Stimulated activated CD8-positive, alpha-beta memory T cell treated with anti-CD3 and anti-CD28 coated beads, Interleukin-12 subunit alpha, Interleukin-12 subunit beta, amount 100 ng/mL, for 4 hours (primary cell): ENCODE measurements around the gene WDR48.
"Not testable (repeated sequence)": the region's sequence is repeated elsewhere in the genome, so short reads cannot be mapped to it uniquely, and the experiment has no call there.

Experiments
- DNase-seq: peaks from one replicate; pipeline ENCODE4 v3.0.0-alpha.2; 2020; ENCODE audit warnings: low read depth

The WDR48 gene

DNA sequence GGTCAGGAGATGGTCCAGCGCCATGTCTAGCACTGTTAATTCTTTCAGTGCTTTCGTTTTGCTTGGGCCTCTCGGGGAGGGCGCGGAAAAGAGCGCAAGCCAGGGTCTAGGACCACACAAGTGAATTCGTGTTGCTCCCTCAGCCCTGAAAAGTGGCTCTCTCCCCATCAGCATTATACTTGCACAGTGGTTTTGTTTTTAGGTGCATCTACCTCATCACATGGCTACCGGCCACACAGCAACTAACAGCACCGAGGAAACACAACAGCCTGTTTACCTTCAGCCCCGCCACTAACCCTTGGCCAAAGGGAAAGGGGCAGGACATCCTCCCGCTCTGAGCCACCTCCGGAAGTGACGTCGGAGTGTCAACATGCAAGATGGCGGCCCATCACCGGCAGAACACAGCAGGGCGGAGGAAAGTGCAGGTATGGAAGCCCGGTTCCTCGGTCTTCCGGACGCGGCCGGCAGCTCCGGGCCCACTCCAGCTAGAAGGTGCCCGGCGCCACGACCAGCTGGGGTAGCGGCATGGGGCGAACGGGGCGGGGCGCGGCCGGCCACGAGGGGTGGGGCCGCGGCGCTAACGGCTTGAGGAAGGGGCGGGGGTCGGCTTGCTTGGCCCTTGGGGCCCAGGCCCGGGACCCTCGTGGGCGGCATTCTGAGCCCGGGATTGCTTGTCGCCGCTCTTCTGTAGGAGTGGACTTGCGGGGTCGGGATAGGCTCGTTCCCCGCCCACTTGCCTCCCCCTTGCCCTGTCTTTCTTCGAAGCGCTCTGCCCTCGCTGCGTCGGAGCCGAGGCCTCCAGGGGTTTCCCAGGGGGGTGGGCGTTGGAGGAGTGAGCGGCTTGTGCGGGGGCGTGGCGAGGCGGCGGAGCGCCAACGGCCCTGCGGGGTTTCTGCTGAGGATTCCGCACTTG lies at the start of gene WDR48, which contains the start of gene SCN11A:
Gene WDR48, plus strand, starts transcription at position 368 of the 913 bp plus-strand sequence. Its CDS starts 10 bp downstream, at position 378.
Gene SCN11A, minus strand, starts transcription at position 296 of the 913 bp plus-strand sequence. CDS start 101,582 bp downstream, outside the sequence.
- peak; percentile 81 for DNase-seq

DNA sequence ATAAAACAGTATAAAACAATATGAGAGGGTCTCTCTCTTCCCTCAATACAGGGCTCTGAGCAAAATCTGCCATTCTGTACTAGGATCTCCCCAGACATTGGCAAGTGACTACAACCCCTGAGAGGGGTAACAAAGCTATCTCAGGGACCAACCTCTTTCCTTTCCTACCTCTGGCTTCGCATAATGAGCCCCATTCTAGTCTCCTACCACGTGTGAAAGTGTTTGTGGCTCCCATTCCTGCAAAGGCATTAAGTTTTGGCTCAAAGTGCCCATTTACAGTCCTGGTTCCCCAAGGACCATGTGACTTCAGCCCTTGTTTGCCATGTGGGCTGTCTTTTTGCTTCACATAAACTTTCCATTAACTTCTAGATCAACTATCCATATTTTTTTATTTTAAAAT lies 46.5 kb upstream of the WDR48 start:
- no peak for DNase-seq

DNA sequence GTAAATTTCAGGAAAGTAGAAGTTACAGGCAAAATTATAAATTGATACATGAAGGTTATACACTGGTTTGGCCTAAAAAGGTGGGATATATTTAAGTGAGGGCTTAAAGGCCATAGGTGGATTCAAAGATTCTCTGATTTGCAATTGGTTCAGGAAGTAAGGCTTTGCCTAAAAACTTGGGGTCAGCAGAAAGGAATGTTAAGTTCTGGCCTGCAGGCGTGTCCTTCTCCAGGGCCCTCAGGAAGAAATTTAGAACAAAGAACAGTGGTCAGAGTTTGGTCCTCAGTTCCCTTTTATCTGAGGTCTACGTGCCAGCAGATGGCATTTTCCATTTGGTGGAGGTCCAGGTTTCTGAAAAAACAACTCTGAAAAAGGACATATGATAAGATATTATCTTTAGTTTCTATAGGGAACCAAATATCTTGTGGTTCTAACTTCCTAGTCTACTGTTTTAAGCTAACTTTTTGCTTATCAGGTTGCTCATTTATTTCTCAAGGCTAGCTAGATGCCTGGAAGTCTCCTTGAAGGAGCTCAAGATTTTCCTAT lies 40.6 kb upstream of the WDR48 start:
- no peak for DNase-seq

DNA sequence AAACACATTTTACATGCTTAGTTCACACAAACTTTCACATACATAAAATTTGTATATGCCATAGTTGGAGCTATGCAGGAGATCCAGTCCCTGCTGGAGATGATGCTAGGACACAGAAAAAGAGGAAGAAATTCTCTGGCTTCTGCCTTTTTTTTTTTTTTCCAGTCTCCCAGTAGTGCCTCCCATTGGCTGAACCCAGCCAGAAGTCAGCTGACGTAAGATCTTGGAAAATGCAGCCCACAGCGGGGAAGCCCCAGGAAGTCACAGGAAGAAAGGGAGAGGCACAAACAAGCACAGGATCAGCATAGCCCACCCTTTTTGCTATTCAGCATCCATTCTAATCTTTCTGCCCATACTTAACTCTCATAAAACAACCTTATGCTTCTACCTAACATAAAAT lies 38.5 kb upstream of the WDR48 start:
- no peak for DNase-seq

DNA sequence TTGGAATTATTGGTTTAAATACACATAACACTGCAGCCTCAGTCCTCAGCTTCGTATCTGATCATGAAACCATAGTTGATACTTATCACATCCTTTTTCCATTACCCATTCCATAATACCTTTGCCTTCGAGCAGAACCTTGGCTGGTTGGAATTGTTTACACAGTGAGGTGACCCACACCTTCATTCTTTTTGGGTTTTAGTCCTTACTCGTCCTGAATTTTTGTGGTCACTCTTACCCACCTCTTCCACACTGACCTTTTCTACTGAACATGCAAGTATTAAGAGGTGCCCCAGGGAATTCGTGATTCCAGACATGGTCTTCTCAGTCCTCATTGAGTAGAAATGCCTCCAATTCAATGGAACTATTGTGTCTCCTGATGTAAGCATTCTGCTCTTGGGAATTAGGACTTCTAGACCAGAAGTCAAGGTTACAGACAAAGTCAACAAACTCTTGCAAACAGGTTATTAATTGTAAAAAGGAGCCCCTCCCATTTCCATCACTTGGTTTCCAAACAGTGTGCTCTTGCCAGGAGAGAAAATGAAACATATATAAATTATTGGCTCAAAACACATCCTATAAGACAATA lies 37.8 kb upstream of the WDR48 start:
- DNase-seq, result no peak

DNA sequence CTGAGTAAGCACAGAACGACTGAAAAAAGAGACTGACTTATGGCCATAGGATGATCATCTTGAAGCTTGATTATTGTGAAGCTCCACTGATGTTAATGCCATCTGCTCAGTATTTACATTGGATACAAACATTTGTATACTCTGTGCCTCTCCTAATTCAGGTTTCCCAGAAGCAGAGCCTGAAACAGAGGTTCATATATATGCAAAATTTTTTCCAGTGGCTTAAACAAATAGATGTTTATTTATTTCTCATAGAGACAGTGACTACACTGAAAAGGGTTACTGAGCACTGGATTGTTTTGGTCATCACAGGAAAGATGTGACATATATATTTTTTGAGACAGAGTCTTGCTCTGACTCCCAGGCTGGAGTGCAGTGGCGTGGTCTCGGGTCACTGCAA lies 36.4 kb upstream of the WDR48 start:
- no peak for DNase-seq

DNA sequence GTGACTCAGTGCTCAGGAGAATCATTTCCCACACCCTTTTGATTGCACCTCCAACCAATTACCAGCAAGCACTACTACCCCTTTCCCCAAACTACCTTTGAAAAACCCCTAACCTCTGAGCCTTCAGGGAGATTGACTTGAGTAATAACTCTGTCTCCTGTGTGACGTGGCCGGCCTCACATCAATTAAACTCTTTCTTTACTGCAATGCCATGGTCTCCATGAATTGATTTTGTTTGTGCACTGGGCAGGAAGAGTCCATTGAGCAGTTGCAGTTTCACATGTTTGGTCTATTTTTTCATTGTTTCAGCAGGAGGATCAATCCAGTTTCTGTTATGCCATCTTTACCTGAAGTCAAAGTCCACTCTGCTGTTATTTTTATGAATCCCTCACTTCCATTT lies 32.5 kb upstream of the WDR48 start:
- DNase-seq, result no peak

DNA sequence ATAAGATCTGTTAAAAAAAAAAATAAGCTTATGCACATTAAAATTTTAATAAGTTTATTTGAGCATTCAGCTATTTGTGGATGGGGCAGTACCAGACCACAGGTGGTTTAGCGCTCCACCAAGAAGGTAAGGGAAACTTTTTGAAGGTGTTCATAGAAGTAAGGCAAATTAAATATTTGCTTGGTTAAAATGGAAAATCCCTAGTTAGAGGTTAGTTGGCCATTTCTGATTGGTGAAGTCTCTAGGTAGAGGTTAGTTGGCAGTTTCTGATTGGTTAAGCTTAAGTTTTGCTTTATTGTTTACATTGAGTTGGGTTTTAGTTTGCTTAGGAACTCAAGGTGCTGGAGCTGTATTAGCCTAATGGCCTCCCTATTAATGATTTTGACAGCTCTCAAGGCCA lies 30.8 kb upstream of the WDR48 start:
- DNase-seq, result no peak

DNA sequence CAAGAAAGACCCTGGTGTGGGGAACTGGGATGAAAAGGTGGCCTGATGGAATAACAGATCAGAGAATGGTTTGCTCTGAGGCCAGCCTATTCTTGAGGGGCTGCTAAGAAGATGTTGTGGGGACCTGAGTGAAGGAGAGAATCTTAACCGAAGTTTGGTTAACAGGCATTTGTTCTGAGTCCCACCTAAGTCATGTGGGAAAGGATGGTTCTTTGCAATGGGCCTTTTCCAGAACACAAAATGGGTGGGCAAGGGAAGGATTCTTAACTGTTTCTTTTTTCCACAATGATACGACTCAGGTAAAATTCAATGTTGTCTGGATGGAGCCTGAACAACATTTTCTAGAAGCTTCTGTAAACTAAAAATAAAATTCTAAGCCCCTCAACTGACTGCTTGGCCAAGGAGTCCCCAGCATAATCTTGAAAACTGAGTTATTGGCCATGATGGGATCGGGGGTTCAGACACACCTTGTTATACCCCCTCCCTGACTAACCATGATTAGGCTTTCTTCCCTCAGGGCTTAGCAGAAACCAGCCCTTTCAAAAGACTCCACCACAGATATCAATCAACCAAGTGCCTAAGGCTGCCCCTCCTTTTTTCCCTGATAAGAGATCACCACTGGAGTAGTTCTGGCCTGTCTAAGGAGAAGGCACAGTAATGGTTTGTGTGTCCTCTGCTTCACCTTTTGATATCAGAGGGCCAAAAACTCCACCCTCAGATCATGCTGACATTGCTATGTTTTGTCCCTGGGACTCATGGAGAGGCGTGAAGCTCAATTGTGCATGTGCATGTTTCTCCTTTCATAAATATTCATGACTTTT lies 30.1 kb upstream of the WDR48 start:
- no peak for DNase-seq

DNA sequence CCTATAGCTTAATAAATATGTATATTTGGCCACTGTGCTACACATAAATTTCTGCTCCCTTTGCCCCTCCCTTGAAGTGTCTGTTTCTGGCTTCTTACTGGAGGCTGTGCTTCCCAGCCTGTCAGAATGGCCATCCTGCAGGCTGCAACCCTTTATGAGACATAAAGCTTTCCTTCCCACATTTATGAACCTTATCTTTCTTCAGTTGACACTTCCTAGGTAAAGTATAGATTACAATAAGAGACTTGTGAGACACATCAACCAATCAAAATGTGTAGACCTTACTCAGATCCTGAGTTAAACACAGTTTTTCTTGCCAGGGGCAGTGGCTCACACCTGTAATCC lies 29.6 kb upstream of the WDR48 start:
- no peak for DNase-seq

DNA sequence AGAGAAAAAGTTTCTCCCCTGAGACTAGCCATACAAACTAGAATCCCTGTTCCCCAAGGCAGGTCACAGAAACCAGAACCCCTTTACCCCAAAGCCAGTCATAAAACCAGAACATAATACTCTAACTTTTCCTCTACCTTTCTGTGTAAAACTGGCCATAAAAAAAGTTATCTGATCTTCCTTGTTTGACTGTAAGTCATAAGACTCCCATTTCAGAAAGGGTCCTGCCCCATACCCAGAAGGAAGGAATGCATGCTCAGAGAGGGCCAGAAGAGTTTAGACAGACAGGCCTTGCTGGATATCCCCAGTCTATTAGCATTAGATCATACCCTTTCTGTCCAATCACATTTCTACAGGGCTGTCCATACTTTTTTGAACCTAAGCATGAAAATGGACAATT lies 27.3 kb upstream of the WDR48 start:
- no peak for DNase-seq

DNA sequence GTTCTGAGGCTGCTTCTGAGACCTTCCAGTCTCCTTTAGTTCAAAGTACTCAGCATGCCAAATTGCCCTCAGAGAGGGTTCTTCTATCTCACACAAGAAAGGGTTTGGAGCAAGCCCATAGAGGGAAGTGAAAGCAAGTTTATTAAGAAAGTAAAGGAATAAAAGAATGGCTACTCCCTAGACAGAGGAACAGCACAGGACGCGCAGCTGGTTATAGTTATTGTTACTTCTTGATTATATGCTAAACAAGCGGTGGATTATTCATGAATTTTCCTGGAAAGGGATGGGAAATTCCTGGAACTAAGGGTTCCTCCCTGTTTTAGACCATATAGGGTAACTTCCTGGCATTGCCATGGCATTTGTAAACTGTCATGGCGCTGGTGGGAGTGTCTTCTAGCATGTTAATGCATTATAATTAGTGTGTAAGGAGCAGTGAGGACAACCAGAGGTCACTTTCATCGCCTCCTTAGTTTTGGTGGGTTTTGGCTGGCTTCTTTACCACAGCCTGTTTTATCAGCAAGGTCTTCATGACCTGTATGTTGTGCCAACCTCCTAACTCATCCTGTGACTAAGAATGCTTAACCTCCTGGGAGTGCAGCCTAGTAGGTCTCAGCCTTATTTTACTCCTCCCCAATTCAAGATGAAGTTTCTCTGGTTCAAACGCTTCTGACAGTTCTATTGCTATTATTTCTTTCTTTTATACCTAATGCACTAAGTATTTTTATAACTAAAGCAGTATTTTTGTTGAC lies 26.4 kb upstream of the WDR48 start:
- DNase-seq, result no peak

DNA sequence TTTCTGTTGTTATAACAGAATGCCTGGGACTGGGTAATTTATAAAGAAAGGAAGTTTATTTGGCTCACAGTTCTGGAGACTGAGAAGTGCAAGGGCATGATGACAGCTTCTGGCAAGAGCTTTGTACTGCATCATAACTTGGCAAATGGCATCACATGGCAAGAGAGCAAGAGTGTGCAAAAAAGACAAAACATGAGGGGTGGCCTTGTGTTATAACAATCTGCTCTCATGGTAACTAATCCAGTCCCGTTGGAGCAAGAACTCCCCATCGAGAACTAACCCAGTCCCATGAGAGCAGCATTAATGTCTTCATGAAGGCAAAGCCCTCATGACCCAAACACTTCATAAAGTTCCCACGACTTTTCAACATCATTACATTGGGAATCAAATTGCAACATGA lies 23.3 kb upstream of the WDR48 start:
- no peak for DNase-seq

DNA sequence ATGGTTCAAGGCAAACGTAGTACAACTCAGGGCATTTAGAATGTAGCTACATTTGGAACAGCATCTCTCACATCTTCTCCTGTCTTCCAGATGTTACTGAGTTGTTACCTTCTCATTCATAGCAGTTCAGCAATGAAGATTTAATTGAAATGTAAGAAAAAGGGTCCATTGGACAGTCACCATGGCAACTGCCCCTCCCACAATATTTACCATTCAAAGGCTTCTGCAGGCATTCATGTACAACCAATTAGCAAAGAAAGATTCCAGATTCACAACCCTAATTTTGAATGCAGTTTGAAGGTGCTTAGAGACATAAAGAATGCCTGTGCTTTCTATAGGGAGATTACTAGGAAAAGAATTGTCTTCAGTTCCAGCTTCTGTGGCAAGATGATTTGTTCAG lies 22.3 kb upstream of the WDR48 start:
- no peak for DNase-seq

DNA sequence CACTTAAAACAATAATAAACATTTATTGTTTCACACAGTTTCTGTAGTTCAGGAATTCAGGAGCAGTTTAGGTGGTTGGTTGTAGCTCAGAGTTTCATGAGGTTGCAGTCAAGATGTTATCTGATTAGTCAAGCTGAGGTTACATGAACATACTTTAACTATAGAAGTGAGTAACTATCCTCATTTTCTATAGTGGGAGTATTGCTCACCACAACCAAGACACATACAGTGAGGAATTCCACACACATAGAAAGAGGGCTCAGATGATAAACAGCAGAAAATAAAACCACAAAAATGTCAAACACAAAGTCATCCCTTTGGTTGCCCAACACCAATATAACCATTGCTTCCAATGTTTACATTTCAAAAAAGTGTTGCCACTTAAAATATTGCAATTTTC lies 13.7 kb upstream of the WDR48 start:
- no peak for DNase-seq

DNA sequence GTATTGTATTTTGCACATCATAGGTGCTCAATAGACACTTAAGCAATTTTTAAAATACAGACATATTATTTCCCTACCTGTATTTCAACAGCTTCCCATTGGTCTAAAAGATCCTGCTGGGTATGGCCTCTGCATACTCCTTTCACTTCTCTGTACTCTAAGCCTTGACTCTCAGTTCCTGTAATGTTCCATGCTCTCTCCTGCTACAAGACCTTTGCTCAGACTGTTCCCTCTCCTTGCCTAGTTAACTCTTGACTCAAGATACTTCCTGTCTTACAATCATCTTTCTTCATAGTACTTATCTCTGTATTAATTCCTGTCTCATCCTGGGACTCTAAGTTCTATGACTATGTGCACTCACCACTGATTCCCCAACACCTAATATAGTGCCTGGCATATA lies 1.8 kb upstream of the WDR48 start:
- DNase-seq, result no peak

DNA sequence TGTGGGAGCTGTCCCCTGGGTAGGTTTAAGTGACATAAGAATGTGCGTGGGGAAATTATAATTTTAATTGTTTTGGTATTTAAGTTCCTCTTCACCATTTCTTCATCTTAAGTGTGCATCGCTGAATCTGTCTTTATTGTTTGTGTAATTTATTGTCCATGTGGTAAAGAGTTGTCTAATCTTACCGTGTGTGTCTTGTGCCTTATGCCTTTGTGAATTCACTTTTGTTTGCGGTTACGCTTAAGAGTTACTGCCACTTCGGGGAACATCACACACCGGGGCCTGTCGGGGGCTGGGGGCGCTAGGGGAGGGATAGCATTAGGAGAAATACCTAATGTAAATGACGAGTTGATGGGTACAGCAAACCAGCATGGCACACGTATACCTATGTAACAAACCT lies 767 bp downstream of the WDR48 start:
- no peak for DNase-seq

DNA sequence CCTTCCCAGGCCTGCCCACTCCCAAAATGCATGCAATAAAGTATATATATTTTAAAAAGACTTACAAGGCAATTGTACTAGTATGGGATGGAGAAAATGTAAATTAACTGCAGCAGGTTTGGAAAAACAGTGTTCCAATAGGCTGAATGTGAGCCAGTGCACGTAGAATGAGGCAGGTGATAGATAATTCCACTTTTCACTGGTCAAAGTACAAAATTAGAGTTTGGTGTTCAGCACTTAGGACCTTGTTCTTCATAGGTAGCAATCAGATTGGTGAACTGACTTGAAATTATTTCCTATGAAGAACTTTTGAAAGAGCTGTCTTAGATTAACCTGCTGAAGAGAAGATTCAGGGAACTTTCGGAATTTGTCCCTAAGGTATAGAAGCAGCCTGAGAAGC lies 1.9 kb downstream of the WDR48 start:
- no peak for DNase-seq

DNA sequence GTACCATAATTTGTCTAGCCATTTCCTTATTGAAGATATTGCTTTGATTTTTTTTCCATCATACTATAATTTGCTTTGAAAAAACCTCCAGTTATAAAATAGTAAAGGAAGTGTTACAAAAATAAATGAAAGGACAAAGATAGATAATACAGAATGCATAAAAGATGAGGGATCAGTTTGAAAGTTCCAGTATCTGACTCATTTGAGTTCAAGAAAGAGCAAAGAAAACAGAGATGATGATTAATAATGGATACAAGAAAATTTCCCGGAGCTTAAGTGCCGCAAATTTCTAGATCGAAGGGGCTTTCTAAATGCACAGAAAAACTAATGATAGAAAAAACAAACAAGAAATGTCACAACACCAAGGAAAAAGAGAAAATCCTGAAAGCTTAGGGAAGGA lies 4.3 kb downstream of the WDR48 start:
- DNase-seq, result no peak

DNA sequence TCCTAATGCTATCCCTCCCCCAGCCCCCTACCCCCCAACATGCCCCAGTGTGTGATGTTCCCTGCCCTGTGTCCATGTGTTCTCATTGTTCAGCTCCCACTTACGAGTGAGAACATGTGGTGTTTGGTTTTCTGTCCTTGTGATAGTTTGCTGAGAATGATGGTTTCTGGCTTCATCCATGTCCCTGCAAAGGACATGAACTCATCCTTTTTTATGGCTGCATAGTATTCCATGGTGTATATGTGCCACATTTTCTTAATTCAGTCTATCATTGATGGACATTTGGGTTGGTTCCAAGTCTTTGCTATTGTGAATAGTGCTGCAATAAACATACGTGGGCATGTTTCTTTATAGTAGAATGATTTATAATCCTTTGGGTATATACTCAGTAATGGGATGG lies 9.4 kb downstream of the WDR48 start:
- not testable (repeated sequence) for DNase-seq

DNA sequence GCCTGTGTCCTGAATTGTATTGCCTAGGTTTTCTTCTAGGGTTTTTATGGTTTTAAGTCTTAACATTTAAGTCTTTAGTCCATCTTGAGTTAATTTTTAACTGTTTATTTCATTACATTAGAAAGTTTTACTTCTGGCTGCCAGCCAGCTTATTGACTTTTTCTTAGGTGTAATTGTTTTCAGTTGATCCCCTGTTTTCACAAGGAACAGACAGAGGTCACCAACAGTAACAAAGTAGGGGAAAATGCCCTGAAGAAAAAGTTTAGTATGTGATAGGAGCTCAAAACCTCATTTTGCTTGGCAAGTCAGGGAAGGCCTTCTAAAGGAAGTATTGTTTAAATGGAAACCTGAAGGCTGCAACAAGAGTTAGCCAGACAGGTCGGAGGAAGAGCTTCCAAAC lies 10.4 kb downstream of the WDR48 start:
- DNase-seq, result no peak

DNA sequence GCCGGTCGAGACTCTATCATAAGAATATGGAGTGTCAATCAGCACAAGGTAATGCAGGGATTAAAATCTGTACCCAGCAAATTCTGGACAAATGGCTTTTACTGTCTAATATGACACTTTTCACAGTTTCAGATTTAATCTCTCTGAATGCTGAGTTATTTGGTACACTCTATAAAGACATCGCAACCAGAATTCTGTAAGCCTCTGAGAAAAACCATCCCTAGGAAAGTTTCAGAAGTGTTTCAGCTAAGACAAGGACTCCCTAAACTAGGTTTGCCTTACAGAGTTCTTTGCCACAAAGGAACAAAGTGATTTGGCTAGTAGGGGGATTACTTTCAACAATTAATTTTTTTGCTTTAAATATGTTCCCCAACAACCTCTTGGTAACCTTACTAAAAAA lies 11.3 kb downstream of the WDR48 start:
- DNase-seq, result no peak
